GM12878 (cell line): Measurements from ENCODE around the gene SPOCK1. TPM values are rescaled to one million over a fixed set of nuclear protein-coding genes. Genes with fewer than 3 reads are reported as not detected.

Experiments
- ATAC-seq: fragments of 200-7000 bp; cut with Tn5 transposase; 3 replicates; pipeline ENCODE4 v1.9.1; 2020; ENCODE audit warnings: mild to moderate bottlenecking, moderate library complexity
- BruUV-seq: library from RNA; stranded (reverse); fragments of 400-500 nt; replicated peaks from 2 replicates; lab custom pipeline; 2021; lab: Mats Ljungman, UMichigan
- CTCF ChIA-PET: fragments of 300-600 bp; sonication (Branson Sonifier 250); formaldehyde crosslinking; extraction: SDS; loops from one replicate; lab custom pipeline; 2021; ENCODE audit warnings: inconsistent platforms; lab: Yijun Ruan, JAX
- POLR2A ChIA-PET: fragments of 350-600 bp; formaldehyde crosslinking; extraction: SDS; loops from one replicate; lab custom pipeline; 2021; ENCODE audit warnings: inconsistent platforms; lab: Charles Lee
- RAD21 ChIA-PET: fragments of 300-600 bp; sonication (Branson Sonifier 250); formaldehyde crosslinking; loops from one replicate; lab custom pipeline; 2023; ENCODE audit warnings: antibody characterized with exemption; ENCODE audit not compliant: unreplicated experiment; lab: Charles Lee
- SMC1A ChIA-PET: fragments of 300-600 bp; sonication (Branson Sonifier 250); formaldehyde crosslinking; loops from one replicate; lab custom pipeline; 2023; ENCODE audit not compliant: unreplicated experiment, uncharacterized antibody; lab: Charles Lee
- DNase-seq: peaks from one replicate; pipeline ENCODE4 v3.0.0-alpha.2; 2011; ENCODE audit warnings: low read depth, low spot score
- FAIRE-seq: peaks from 3 replicates; lab custom pipeline; 2011; peaks lifted over from hg19 to GRCh38; lab: Jason Lieb, UNC
- H2AFZ ChIP-seq: 2 replicates; pipeline ENCODE4 v1.6.0; 2011; ENCODE audit warnings: low read depth, low read length, control low read depth; ENCODE audit not compliant: control insufficient read depth
- H3K27ac ChIP-seq: 2 replicates; pipeline ENCODE4 v1.5.1; 2011; ENCODE audit warnings: control low read depth; ENCODE audit not compliant: control insufficient read depth, insufficient read depth
- H3K27me3 ChIP-seq, 2 experiments: replicated peaks in 1 of 2; 2 replicates each; pipeline versions ENCODE4 v1.6.0 to v1.6.1; 2011; ENCODE audit warnings: low read length in 1 of 2; ENCODE audit not compliant: control insufficient read depth in 2 of 2, insufficient read depth in 2 of 2
- H3K36me3 ChIP-seq, 2 experiments: 2 replicates each; pipeline ENCODE4 v1.5.1; 2011; ENCODE audit warnings: low read length in 1 of 2; ENCODE audit not compliant: control insufficient read depth in 2 of 2, insufficient read depth in 2 of 2
- H3K4me1 ChIP-seq: 2 replicates; pipeline ENCODE4 v1.6.1; 2011; ENCODE audit warnings: mild to moderate bottlenecking, low read length, moderate library complexity, mixed read lengths; ENCODE audit not compliant: control insufficient read depth, insufficient read depth
- H3K4me2 ChIP-seq: 2 replicates; pipeline ENCODE4 v1.6.0; 2011; ENCODE audit warnings: control low read depth; ENCODE audit not compliant: control insufficient read depth, insufficient read depth
- H3K4me3 ChIP-seq: fragments of 200-600 bp; sonication (generic); 2 replicates; pipeline ENCODE4 v1.5.1; 2016
- H3K79me2 ChIP-seq: 2 replicates; pipeline ENCODE4 v1.6.0; 2011; ENCODE audit warnings: low read length; ENCODE audit not compliant: control insufficient read depth, insufficient read depth
- H3K9ac ChIP-seq: 2 replicates; pipeline ENCODE4 v1.8.0; 2011; ENCODE audit warnings: low read length, control low read depth, mixed read lengths; ENCODE audit not compliant: control insufficient read depth, insufficient read depth
- H3K9me3 ChIP-seq: replicated peaks from 3 replicates; pipeline ENCODE4 v1.5.1; 2011; ENCODE audit warnings: mild to moderate bottlenecking, low read length; ENCODE audit not compliant: control insufficient read depth, insufficient read depth
- H4K20me1 ChIP-seq: 2 replicates; pipeline ENCODE4 v1.6.0; 2011; ENCODE audit not compliant: control insufficient read depth, insufficient read depth
- RBBP5 ChIP-seq: fragments of 200-600 bp; sonication (generic); conservative IDR thresholded peaks from 2 replicates; pipeline ENCODE4 v1.6.1; 2016
- SMC3 ChIP-seq: IDR thresholded peaks from 2 replicates; pipeline ENCODE4 v1.6.1; 2011; ENCODE audit warnings: low read length, improper control_type of control experiment, borderline replicate concordance
- WGBS: methylation state at CpG from one replicate; pipeline ENCODE4 v1.1.6; 2016; ENCODE audit warnings: low lambda C conversion rate; ENCODE audit not compliant: insufficient replicate concordance, insufficient coverage; ENCODE audit errors: missing lambda C conversion rate; 5-methylcytosine and 5-hydroxymethylcytosine counted together
- in situ Hi-C: fragments of 300-500 bp; cut with MboI; formaldehyde crosslinking; loops from 9 replicates; pipeline ENCODE4 v1.14.3; 2018; ENCODE audit warnings: mixed read lengths
- intact Hi-C: fragments of 100-400 bp; cut with micrococcal nuclease; formaldehyde crosslinking; loops from one replicate; pipeline ENCODE4 v1.14.2; 2022; ENCODE audit not compliant: unreplicated experiment
- polyA plus RNA-seq, 11 experiments: library from polyadenylated mRNA; depleted of rRNA in 4 of 11; unstranded in 6 of 11; stranded (reverse) in 5 of 11; fragments of >200 nt; fragmentation: Nextera tagmentation in 4 of 11; fragmentation: Illumina TruSeq in 1 of 11; extraction: Ambion mirVana in 4 of 11; extraction: Trizol in 1 of 11; gene quantifications; 1 replicate in 1 of 11; 2 replicates in 10 of 11; pipeline versions ENCODE4 v1.2.1 to v1.2.3, GENCODE V29; 2011 to 2016; ENCODE audit warnings: inconsistent platforms in 2 of 11, missing spikeins in 2 of 11, low read depth in 1 of 11
- total RNA-seq, 4 experiments: library from RNA; depleted of rRNA in 3 of 4; stranded (reverse); fragments of >200 nt in 3 of 4; fragmentation: Illumina TruSeq in 1 of 4; extraction: Trizol in 1 of 4; gene quantifications; 2 replicates each; pipeline versions ENCODE4 v1.2.1 to v1.2.3, GENCODE V29; 2013 to 2021
- TF ChIP-seq, protein P1 (sequence below), 3 experiments: IDR thresholded peaks in 2 of 3; conservative IDR thresholded peaks in 1 of 3; 2 replicates each; pipeline ENCODE4 v1.5.1; 2011; ENCODE audit warnings: low read depth in 3 of 3, low read length in 3 of 3, mild to moderate bottlenecking in 3 of 3, control low read depth in 2 of 3, moderate library complexity in 2 of 3, inconsistent platforms in 1 of 3, mixed read lengths in 1 of 3; ENCODE audit not compliant: control insufficient read depth in 2 of 3, insufficient read depth in 1 of 3; ENCODE audit errors: extremely low read depth in 1 of 3

The SPOCK1 gene
- total and polyA plus RNA-seq, 10 of the 15 experiments (the other 5 are each of a cell fraction or from before 2014, with no cell fraction given): 0.06 to 0.68 (median 0.25) TPM; not detected in 3

DNA sequence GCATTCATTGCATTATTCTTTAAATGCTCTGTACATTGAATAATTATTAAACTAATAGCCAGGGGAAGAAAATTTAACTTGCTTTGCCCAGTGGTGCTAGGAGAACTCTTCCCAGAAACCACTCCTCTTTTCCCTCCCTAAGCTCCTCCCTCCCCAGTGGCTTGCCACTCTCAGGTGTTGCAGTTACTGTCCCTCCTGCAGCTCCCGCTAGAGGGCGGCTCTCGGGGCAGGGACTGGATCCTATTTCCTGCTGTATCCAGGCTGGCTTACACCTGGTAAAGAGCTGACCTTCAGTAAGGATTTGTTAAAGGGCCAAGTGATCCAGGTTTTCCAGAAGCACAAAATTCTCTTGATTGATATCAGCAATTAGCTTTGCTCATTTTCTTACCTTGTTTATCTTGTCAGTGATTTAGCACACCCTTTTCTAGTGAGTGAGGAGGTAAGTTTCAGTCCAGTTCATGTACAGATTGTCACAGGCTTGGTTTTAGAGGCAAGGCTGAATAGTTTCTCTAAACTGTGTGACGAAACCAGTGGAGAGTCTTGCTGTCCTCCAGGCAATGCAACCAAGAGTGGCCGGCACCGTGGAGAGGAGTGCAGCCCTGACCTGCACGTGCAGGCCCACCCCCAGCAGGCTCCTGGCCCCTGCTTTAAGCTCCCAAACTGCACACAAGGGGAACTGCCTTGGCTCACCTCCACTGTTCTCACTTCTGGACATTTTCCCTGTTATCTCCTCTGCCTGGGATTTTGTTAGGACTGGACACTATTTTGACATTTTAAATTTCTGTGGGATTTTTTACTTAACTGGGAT lies 423.8 kb downstream of the SPOCK1 start:
- Histone ChIP-seq H3K79me2 (no peaks in the 10 kb centered on the region), H3K4me3 (no peak overlapping the region), H3K27me3 (no peaks in the 10 kb centered on the region; a peak in 1 of 4 replicates), H2AFZ (no peak overlapping the region), H3K9me3 (no peaks in the 10 kb centered on the region), H3K4me1 (no peaks in the 10 kb centered on the region), H3K27ac (no peak overlapping the region), H3K4me2 (no peak overlapping the region), H4K20me1 (no peaks in the 10 kb centered on the region), H3K36me3 (no peaks in the 10 kb centered on the region), H3K9ac (no peak overlapping the region)
- ChIA-PET POLR2A (no interaction called here), SMC1A (interaction anchor here (0.8 kb wide), 1 partner anchor 88 kb away, joined by 3 read pairs; no protein-coding TSS in a partner anchor), RAD21 (interaction anchor here (0.6 kb wide), 1 partner anchor 21 kb away, joined by 3 read pairs; no protein-coding TSS in a partner anchor), CTCF (interaction anchor here (0.6 to 1.9 kb wide), 11 partner anchors 8 to 1622 kb away, joined by 3 to 10 read pairs (median 3); no protein-coding TSS in a partner anchor)
- no peak for DNase-seq
- no peak for TF ChIP-seq RBBP5
- peak; percentile 34; the same call in 1 of the 2 replicates for TF ChIP-seq SMC3
- TF ChIP-seq, protein P1, sequence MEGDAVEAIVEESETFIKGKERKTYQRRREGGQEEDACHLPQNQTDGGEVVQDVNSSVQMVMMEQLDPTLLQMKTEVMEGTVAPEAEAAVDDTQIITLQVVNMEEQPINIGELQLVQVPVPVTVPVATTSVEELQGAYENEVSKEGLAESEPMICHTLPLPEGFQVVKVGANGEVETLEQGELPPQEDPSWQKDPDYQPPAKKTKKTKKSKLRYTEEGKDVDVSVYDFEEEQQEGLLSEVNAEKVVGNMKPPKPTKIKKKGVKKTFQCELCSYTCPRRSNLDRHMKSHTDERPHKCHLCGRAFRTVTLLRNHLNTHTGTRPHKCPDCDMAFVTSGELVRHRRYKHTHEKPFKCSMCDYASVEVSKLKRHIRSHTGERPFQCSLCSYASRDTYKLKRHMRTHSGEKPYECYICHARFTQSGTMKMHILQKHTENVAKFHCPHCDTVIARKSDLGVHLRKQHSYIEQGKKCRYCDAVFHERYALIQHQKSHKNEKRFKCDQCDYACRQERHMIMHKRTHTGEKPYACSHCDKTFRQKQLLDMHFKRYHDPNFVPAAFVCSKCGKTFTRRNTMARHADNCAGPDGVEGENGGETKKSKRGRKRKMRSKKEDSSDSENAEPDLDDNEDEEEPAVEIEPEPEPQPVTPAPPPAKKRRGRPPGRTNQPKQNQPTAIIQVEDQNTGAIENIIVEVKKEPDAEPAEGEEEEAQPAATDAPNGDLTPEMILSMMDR (IDR thresholded peaks at IDR 0.05 in 2 of 3, conservative IDR thresholded peaks at IDR 0.05 in 1 of 3; ENCODE audit: control insufficient read depth in 2 of 3, extremely low read depth in 1 of 3, insufficient read depth in 1 of 3, low read depth in 3 of 3, low read length in 3 of 3): peak; percentile 65 to 68 (median 68)
- FAIRE-seq: no peak
- in situ Hi-C loops: no loop called here
- BruUV-seq: no TSS peak
- intact Hi-C loops: loop anchor here (2.0 kb wide), 1 partner anchor 145 kb away; no protein-coding TSS in a partner anchor
- ATAC-seq: peak; percentile 95
- 24% methylated on average over 6 of the region's 7 CpGs for WGBS
